ENCODE measurements around the gene SNX20. TPM values are rescaled to one million over a fixed set of nuclear protein-coding genes. Genes with fewer than 3 reads are reported as not detected.

SNX20 gene
- total RNA-seq, 1 experiment from 2014 or later: not detected

DNA sequence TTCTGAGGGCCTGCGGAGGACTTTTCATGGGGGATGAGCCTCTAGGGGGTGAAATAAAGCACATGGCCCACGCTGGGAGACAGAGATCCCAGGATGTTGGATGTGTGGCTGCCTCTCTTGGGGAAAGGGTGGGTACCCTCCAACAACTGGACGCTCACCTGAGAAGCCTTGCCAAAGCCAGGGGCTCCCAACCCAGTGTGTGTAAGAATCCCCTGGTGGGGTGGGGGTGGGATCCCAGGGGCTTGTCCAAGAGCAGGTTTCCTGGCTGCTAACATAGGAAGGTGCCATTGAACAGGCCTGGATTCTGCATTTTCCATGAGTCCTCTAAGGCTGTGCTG lies 587 bp downstream of the SNX20 start:
- intact Hi-C loops (cut with micrococcal nuclease): no loop called here
- CTCF ChIA-PET: interaction anchor here (1.4 to 8.1 kb wide), 2 partner anchors 8 to 15 kb away, joined by 8 to 98 read pairs; no protein-coding TSS in a partner anchor
- POLR2A ChIA-PET: no interaction called here
- no peaks in the 10 kb centered on the region for H3K36me3 Mint-ChIP-seq (ENCODE audit: insufficient read depth, unreplicated experiment)
- H3K27me3 Mint-ChIP-seq (ENCODE audit: insufficient read depth, unreplicated experiment): no peaks in the 10 kb centered on the region
- H3K9me3 Mint-ChIP-seq (ENCODE audit: unreplicated experiment): no peaks in the 10 kb centered on the region
- BruUV-seq (replicated peaks): no TSS peak
- H3K4me1 Mint-ChIP-seq (ENCODE audit: insufficient read depth, unreplicated experiment): no peaks in the 10 kb centered on the region
- TF ChIP-seq, protein P1, sequence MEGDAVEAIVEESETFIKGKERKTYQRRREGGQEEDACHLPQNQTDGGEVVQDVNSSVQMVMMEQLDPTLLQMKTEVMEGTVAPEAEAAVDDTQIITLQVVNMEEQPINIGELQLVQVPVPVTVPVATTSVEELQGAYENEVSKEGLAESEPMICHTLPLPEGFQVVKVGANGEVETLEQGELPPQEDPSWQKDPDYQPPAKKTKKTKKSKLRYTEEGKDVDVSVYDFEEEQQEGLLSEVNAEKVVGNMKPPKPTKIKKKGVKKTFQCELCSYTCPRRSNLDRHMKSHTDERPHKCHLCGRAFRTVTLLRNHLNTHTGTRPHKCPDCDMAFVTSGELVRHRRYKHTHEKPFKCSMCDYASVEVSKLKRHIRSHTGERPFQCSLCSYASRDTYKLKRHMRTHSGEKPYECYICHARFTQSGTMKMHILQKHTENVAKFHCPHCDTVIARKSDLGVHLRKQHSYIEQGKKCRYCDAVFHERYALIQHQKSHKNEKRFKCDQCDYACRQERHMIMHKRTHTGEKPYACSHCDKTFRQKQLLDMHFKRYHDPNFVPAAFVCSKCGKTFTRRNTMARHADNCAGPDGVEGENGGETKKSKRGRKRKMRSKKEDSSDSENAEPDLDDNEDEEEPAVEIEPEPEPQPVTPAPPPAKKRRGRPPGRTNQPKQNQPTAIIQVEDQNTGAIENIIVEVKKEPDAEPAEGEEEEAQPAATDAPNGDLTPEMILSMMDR (IDR thresholded peaks at IDR 0.05; ENCODE audit: unreplicated experiment): no peak
- H3K4me3 Mint-ChIP-seq (ENCODE audit: unreplicated experiment): no peak overlapping the region
- no peak overlapping the region for H3K27ac Mint-ChIP-seq (ENCODE audit: low read depth, unreplicated experiment)
- DNase-seq (ENCODE audit: unreplicated experiment): no peak

DNA sequence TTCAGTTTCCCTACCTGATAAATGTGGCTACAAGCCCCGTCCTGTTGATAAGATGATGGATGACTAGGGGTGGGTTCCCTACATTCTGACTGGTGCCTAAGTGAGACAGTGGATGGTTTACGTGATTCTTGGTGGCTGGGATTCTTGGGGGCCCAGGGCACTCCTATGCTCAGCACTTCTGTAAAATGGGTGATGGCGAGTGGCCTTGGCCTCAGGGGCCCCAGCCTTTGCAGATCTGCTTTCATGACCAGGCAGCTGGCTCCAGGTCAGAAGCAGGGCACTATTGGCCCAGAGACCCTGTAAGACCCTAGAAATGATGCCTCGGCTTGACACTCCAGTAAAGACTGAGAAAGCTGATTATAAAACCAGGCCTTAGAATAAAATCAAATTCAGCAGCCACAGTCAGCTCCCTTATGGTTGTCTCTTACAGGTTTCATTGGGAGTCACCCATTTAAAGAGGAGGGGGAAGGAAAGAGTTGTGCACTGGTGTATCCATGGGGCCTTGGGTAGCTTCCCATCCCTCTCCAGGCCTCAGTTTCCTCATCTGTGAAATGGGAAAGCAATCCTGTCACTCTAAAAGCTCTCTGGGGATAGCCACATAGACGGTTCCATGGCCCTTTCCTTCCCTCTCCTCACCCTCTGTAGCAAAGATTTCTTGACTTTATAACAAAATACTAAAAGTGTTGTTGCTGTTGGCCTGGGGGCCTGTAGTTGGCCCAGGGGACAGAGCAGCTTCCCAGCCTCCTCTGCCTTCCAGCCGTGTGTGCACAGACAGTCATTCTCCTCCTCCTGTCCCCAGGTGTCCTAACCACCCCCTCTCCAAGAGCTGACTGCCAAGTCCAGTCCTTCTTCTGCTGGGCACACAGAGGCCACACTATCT lies 1.2 kb downstream of the SNX20 start:
- DNase-seq (ENCODE audit: unreplicated experiment): no peak
- TF ChIP-seq, protein P1 (IDR thresholded peaks at IDR 0.05; ENCODE audit: unreplicated experiment): no peak
- no peaks in the 10 kb centered on the region for H3K9me3 Mint-ChIP-seq (ENCODE audit: unreplicated experiment)
- H3K4me3 Mint-ChIP-seq (ENCODE audit: unreplicated experiment): no peak overlapping the region
- CTCF ChIA-PET: interaction anchor here (0.6 to 8.1 kb wide), 5 partner anchors 8 to 226 kb away, joined by 3 to 98 read pairs (median 5); no protein-coding TSS in a partner anchor
- BruUV-seq (replicated peaks): no TSS peak
- H3K27ac Mint-ChIP-seq (ENCODE audit: low read depth, unreplicated experiment): no peak overlapping the region
- H3K4me1 Mint-ChIP-seq (ENCODE audit: insufficient read depth, unreplicated experiment): no peaks in the 10 kb centered on the region
- no peaks in the 10 kb centered on the region for H3K27me3 Mint-ChIP-seq (ENCODE audit: insufficient read depth, unreplicated experiment)
- POLR2A ChIA-PET: no interaction called here
- intact Hi-C loops (cut with micrococcal nuclease): no loop called here
- H3K36me3 Mint-ChIP-seq (ENCODE audit: insufficient read depth, unreplicated experiment): no peaks in the 10 kb centered on the region

DNA sequence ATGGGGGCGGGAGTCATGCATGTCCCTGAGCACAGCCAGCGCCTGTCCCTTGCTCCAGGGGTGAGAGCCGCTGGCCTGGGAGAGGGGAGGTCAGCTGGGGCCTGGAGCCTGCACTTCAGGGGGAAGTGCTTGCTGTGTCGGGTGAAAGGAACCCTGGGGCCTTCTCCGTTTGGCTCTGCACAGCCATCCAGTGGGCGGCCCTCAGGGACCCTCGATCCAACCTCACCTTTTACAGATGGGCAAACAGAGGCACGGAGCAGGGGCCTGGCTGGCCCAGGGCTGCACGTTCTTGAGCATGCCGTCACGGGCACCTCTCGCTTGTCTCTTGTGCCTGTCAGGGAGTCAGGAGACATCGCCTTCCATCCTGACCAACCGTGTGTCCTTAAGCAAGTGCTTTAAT lies 1.8 kb downstream of the SNX20 start:
- TF ChIP-seq, protein P1 (IDR thresholded peaks at IDR 0.05; ENCODE audit: unreplicated experiment): no peak

DNA sequence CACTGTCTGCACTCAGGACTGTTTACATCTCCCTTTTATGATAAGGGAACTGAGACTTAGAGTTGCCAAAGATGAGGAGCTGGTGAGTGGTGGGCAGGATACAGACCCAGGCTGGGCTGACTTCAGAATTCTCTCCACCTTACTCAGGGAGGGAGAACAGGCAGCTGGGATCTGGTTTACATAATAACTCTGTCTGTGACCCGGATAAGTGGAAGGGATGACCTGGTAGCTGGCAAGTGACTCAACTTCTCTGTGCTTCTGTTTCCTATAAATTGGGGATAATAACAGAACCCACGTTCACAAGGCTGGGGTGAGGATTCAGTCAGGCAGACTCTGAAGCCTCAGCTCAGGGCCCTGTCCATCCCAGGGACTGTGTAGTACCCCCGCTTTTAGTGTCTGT lies 2.6 kb downstream of the SNX20 start:
- Mint-ChIP-seq H3K36me3 (ENCODE audit: insufficient read depth, unreplicated experiment) (no peaks in the 10 kb centered on the region), H3K4me1 (ENCODE audit: insufficient read depth, unreplicated experiment) (no peaks in the 10 kb centered on the region), H3K4me3 (ENCODE audit: unreplicated experiment) (no peak overlapping the region), H3K9me3 (ENCODE audit: unreplicated experiment) (no peaks in the 10 kb centered on the region), H3K27ac (ENCODE audit: low read depth, unreplicated experiment) (no peak overlapping the region), H3K27me3 (ENCODE audit: insufficient read depth, unreplicated experiment) (no peaks in the 10 kb centered on the region)
- POLR2A ChIA-PET: interaction anchor here (0.8 to 1.2 kb wide), 2 partner anchors 9 to 311 kb away, joined by 3 read pairs; no protein-coding TSS in a partner anchor
- DNase-seq (ENCODE audit: unreplicated experiment): no peak
- intact Hi-C loops (cut with micrococcal nuclease): no loop called here
- no TSS peak for BruUV-seq (replicated peaks)
- CTCF ChIA-PET: interaction anchor here (0.5 to 8.1 kb wide), 11 partner anchors 13 to 466 kb away, joined by 3 to 98 read pairs (median 4); no protein-coding TSS in a partner anchor
- TF ChIP-seq, protein P1 (IDR thresholded peaks at IDR 0.05; ENCODE audit: unreplicated experiment): no peak

More for the DNA sequence above, 1.8 kb downstream of the SNX20 start:
- H3K9me3 Mint-ChIP-seq (ENCODE audit: unreplicated experiment): no peaks in the 10 kb centered on the region
- H3K27ac Mint-ChIP-seq (ENCODE audit: low read depth, unreplicated experiment): no peak overlapping the region
- H3K4me3 Mint-ChIP-seq (ENCODE audit: unreplicated experiment): no peak overlapping the region
- ChIA-PET POLR2A (interaction anchor here (0.8 kb wide), 1 partner anchor 312 kb away, joined by 3 read pairs; no protein-coding TSS in a partner anchor), CTCF (interaction anchor here (0.6 to 8.1 kb wide), 7 partner anchors 8 to 305 kb away, joined by 3 to 98 read pairs (median 5); no protein-coding TSS in a partner anchor)
- no peaks in the 10 kb centered on the region for H3K4me1 Mint-ChIP-seq (ENCODE audit: insufficient read depth, unreplicated experiment)
- H3K27me3 Mint-ChIP-seq (ENCODE audit: insufficient read depth, unreplicated experiment): no peaks in the 10 kb centered on the region
- no peak for DNase-seq (ENCODE audit: unreplicated experiment)
- no peaks in the 10 kb centered on the region for H3K36me3 Mint-ChIP-seq (ENCODE audit: insufficient read depth, unreplicated experiment)
- intact Hi-C loops (cut with micrococcal nuclease): no loop called here
- no TSS peak for BruUV-seq (replicated peaks)
